SU-DHL-6 (cell line): ENCODE data around the gene AGRP.

Source experiments
- EZH2phosphoT487 ChIP-seq: fragments of 200-600 bp; sonication (generic), shearing (Covaris generic); conservative IDR thresholded peaks from 2 replicates; pipeline ENCODE4 v1.6.1; 2018; ENCODE audit warnings: mild to moderate bottlenecking, antibody characterized with exemption, low read length, moderate library complexity, mixed read lengths
- TF ChIP-seq, protein P1 (sequence below): fragments of 200-600 bp; sonication (generic); IDR thresholded peaks from one replicate; pipeline ENCODE4 v1.5.1; 2017; ENCODE audit warnings: antibody characterized with exemption, mild to moderate bottlenecking, low read length, moderate library complexity; ENCODE audit not compliant: insufficient read depth, poor library complexity, severe bottlenecking

DNA sequence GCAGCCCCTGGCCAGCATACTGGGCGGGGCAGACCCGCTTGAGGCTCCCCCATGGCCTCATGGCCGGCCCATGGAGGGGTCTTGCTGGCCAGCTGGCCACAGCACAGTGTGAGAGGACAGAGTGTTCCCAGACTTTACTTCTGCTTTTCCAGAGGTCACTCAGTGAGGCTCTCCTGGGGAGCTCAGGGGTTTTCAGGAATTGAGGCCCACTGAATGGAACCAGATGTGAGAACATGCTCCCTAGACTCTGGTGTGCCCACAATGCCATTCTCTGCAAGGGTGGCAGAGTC lies 23.5 kb downstream of the AGRP start:
- no peak for TF ChIP-seq EZH2phosphoT487
- TF ChIP-seq, protein P1, sequence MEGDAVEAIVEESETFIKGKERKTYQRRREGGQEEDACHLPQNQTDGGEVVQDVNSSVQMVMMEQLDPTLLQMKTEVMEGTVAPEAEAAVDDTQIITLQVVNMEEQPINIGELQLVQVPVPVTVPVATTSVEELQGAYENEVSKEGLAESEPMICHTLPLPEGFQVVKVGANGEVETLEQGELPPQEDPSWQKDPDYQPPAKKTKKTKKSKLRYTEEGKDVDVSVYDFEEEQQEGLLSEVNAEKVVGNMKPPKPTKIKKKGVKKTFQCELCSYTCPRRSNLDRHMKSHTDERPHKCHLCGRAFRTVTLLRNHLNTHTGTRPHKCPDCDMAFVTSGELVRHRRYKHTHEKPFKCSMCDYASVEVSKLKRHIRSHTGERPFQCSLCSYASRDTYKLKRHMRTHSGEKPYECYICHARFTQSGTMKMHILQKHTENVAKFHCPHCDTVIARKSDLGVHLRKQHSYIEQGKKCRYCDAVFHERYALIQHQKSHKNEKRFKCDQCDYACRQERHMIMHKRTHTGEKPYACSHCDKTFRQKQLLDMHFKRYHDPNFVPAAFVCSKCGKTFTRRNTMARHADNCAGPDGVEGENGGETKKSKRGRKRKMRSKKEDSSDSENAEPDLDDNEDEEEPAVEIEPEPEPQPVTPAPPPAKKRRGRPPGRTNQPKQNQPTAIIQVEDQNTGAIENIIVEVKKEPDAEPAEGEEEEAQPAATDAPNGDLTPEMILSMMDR = no peak
